Spleen (tissue), 11 donors: Measurements from ENCODE around the gene CCNE1. TPM values are rescaled to one million over a fixed set of nuclear protein-coding genes. Genes with fewer than 3 reads are reported as not detected.

Source experiments
- DNase-seq: peaks from one replicate; pipeline ENCODE4 v3.0.0-alpha.2; 2020
- H3K27ac ChIP-seq, 8 donors: fragments of 200-600 bp; sonication (generic) in 7 of 8; 1 replicate in 4 of 8; 2 replicates in 4 of 8; pipeline versions ENCODE4 v1.5.0 to v1.8.0; 2016 to 2021; ENCODE audit warnings: inconsistent platforms in 4 of 8, mild to moderate bottlenecking in 4 of 8, moderate library complexity in 1 of 8
- H3K27me3 ChIP-seq, 7 donors: fragments of 200-600 bp; sonication (generic) in 6 of 7; replicated peaks in 1 of 7; 1 replicate in 4 of 7; 2 replicates in 3 of 7; pipeline versions ENCODE4 v1.5.0 to v1.8.0; 2016 to 2021; ENCODE audit warnings: inconsistent platforms in 3 of 7, mild to moderate bottlenecking in 1 of 7
- H3K36me3 ChIP-seq, 6 donors: fragments of 200-600 bp; sonication (generic) in 5 of 6; 1 replicate in 4 of 6; 2 replicates in 2 of 6; pipeline versions ENCODE4 v1.5.0 to v1.8.0; 2016 to 2021; ENCODE audit warnings: inconsistent platforms in 2 of 6
- H3K4me1 ChIP-seq, 6 donors: fragments of 200-600 bp; sonication (generic) in 5 of 6; 1 replicate in 3 of 6; 2 replicates in 3 of 6; pipeline versions ENCODE4 v1.5.0 to v1.8.0; 2016 to 2021; ENCODE audit warnings: inconsistent platforms in 3 of 6
- H3K4me3 ChIP-seq, 8 donors: fragments of 200-600 bp; sonication (generic) in 7 of 8; 1 replicate in 4 of 8; 2 replicates in 4 of 8; pipeline versions ENCODE4 v1.5.0 to v1.8.0; 2016 to 2021; ENCODE audit warnings: inconsistent platforms in 4 of 8, mild to moderate bottlenecking in 4 of 8, moderate library complexity in 2 of 8
- H3K9me3 ChIP-seq, 8 donors: fragments of 200-600 bp; sonication (generic) in 7 of 8; 1 replicate in 4 of 8; 2 replicates in 4 of 8; pipeline versions ENCODE4 v1.5.0 to v1.8.0; 2016 to 2021; ENCODE audit warnings: inconsistent platforms in 4 of 8
- POLR2A ChIP-seq, 3 donors: fragments of 450-650 bp; IDR thresholded peaks; one replicate each; pipeline ENCODE4 v1.5.1; 2017; ENCODE audit warnings: antibody characterized with exemption in 3 of 3, mild to moderate bottlenecking in 1 of 3
- POLR2AphosphoS5 ChIP-seq, 3 donors: sonication (generic); formaldehyde crosslinking; IDR thresholded peaks; one replicate each; pipeline ENCODE4 v1.5.1; 2017; ENCODE audit warnings: antibody characterized with exemption in 3 of 3
- WGBS, 5 donors: extraction: QIAGEN DNeasy Blood & Tissue Kit in 3 of 5; methylation state at CpG; one replicate each; pipeline versions ENCODE4 v1.1.5 to v1.1.7; 2013 to 2018; 5-methylcytosine and 5-hydroxymethylcytosine counted together
- intact Hi-C: fragments of 100-400 bp; cut with DNase I; formaldehyde crosslinking; loops from one replicate; pipeline ENCODE4 v1.15.0; 2023; ENCODE audit warnings: low total_unique reads
- polyA plus RNA-seq, 3 donors: library from polyadenylated mRNA; stranded (reverse); fragments of 200-250 nt; gene quantifications; one replicate each; pipeline ENCODE4 v1.2.1, GENCODE V29; 2013
- total RNA-seq, 7 donors: library from RNA; depleted of rRNA in 3 of 7; stranded (reverse); fragments of >200 nt in 3 of 7; fragmentation: NEBNext Ultra II Directional in 4 of 7; extraction: Animal tissue kit (Norgen Biotek cat#: 25700) in 4 of 7; gene quantifications; one replicate each; pipeline versions ENCODE4 v1.1.0 to v1.2.1, GENCODE V29; 2016 to 2021
- TF ChIP-seq, protein P1 (sequence below), 11 experiments: fragments of 200-600 bp in 7 of 11; fragments of 450-650 bp in 4 of 11; sonication (generic) in 4 of 11; IDR thresholded peaks in 8 of 11; conservative IDR thresholded peaks in 3 of 11; 1 replicate in 7 of 11; 2 replicates in 4 of 11; pipeline versions ENCODE4 v1.4.0 to v1.8.0; 2016 to 2021; ENCODE audit warnings: antibody characterized with exemption in 11 of 11, inconsistent platforms in 4 of 11, mild to moderate bottlenecking in 1 of 11
- donor health status: healthy with polysubstance abuse.
- donor health status: DM: no; HTN: no; CAD: no; lungs with moderate emphysema.
- donor health status: DM: no; HTN: no; CAD: no.
- donor health status: Bipolar disorder and iron deficiency.
- donor health status: healthy.
- donor health status: DM: no; HTN: no; CAD: no.
- donor health status: DM: yes; HTN: yes; CAD: no.

Gene CCNE1
- total and polyA plus RNA-seq, 10 donors, result 2.3 to 4.8 (median 3.9) TPM

DNA sequence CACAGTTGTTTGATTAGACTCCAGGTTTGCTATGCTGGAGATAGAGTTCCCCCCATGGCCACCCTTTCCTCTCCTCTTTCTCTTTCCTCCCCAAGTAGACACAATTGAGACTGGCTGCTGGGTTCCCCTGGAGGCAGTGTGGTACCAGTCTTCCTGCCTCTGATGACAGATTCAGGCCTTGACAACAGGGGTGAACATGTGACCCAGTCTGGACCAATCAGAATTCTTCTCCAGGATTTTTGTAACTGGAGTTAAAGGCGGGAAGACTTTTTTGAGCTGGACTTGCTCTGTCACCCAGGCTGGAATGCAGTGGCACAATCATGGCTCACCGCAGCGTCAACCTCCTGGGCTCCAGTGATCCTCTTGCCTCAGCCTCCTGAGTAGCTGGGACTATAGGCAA is 48.7 kb downstream of the CCNE1 start:
- intact Hi-C loops, result no loop called here

DNA sequence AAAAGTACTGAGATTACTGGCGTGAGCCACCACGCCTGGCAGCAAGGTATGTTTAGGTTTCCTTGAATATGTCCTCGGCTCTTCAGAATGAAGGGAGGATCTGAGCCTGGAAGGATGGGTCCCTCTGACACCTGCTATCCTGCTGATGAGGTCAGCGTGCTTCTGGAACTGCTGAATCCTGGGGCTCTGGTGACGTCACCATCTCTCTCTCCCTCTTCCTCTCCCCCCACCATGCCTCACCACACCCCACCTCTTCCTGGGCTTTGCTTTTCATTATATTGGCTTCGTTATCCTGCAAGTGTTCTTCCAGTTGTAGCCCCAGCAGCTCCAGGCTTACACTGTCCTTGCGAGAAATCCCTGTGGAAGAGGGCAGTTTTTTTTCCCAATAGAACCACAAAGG is 49.8 kb downstream of the CCNE1 start:
- DNase-seq, result peak; percentile 29
- no peak overlapping the region for H3K27ac ChIP-seq
- no peak overlapping the region for H3K4me3 ChIP-seq
- TF ChIP-seq POLR2A (IDR thresholded peaks at IDR 0.05), result no peak
- TF ChIP-seq POLR2AphosphoS5 (IDR thresholded peaks at IDR 0.05), result no peak
- TF ChIP-seq, protein P1, sequence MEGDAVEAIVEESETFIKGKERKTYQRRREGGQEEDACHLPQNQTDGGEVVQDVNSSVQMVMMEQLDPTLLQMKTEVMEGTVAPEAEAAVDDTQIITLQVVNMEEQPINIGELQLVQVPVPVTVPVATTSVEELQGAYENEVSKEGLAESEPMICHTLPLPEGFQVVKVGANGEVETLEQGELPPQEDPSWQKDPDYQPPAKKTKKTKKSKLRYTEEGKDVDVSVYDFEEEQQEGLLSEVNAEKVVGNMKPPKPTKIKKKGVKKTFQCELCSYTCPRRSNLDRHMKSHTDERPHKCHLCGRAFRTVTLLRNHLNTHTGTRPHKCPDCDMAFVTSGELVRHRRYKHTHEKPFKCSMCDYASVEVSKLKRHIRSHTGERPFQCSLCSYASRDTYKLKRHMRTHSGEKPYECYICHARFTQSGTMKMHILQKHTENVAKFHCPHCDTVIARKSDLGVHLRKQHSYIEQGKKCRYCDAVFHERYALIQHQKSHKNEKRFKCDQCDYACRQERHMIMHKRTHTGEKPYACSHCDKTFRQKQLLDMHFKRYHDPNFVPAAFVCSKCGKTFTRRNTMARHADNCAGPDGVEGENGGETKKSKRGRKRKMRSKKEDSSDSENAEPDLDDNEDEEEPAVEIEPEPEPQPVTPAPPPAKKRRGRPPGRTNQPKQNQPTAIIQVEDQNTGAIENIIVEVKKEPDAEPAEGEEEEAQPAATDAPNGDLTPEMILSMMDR (IDR thresholded peaks at IDR 0.05 in 8 of 11, conservative IDR thresholded peaks at IDR 0.05 in 3 of 11), result no peak
- H3K9me3 ChIP-seq, result peaks cover 0 to 1% (median 0%) of the 10 kb centered on the region in 8 donors
- no peaks in the 10 kb centered on the region for H3K36me3 ChIP-seq
- H3K4me1 ChIP-seq, result peaks cover 0 to 6% (median 0%) of the 10 kb centered on the region in 6 donors
- intact Hi-C loops, result no loop called here
- WGBS, 5 donors, result 80 to 91% (median 86%) methylated on average over 7 of the region's 7 CpGs
- peaks cover 0 to 44% (median 4%) of the 10 kb centered on the region in 7 donors for H3K27me3 ChIP-seq

More for the DNA sequence above, 48.7 kb downstream of the CCNE1 start:
- H3K4me1 ChIP-seq, result peaks cover 0 to 6% (median 0%) of the 10 kb centered on the region in 6 donors
- H3K27me3 ChIP-seq, result peaks cover 0 to 45% (median 4%) of the 10 kb centered on the region in 7 donors
- no peaks in the 10 kb centered on the region for H3K36me3 ChIP-seq
- TF ChIP-seq POLR2A (IDR thresholded peaks at IDR 0.05) (no peak), POLR2AphosphoS5 (IDR thresholded peaks at IDR 0.05) (no peak)
- TF ChIP-seq, protein P1 (IDR thresholded peaks at IDR 0.05 in 8 of 11, conservative IDR thresholded peaks at IDR 0.05 in 3 of 11), result no peak
- no peaks in the 10 kb centered on the region for H3K9me3 ChIP-seq
- WGBS, 5 donors, result 74 to 91% (median 83%) methylated on average over 3 of the region's 3 CpGs
- H3K27ac ChIP-seq, result no peak overlapping the region
- no peak overlapping the region for H3K4me3 ChIP-seq
- no peak for DNase-seq

DNA sequence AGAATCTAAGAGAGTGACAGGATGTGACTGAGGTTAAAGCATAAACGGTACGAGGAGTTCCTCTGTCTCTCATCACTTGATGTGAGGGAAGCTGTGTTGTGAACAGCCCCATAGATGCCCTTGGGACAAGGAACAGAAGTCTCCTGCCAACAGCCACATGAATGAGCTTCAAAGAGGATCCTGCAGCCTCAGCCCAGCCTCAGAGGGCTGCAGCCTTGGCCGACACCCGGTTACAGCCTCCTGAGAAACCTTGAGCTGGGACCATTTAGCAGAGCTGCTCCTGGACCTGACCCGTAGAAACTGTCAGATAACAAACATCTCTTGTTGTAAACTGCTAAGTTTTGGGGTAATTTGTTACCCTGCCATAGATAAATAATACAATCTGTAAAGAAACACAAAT is 54.2 kb downstream of the CCNE1 start:
- H3K4me1 ChIP-seq, result no peaks in the 10 kb centered on the region
- no peak overlapping the region for H3K4me3 ChIP-seq
- H3K36me3 ChIP-seq, result no peaks in the 10 kb centered on the region
- WGBS, 5 donors, result 42 to 63% (median 58%) methylated on average over 5 of the region's 5 CpGs
- peak; percentile 32 for DNase-seq
- TF ChIP-seq, protein P1 (IDR thresholded peaks at IDR 0.05 in 8 of 11, conservative IDR thresholded peaks at IDR 0.05 in 3 of 11), result no peak
- TF ChIP-seq POLR2AphosphoS5 (IDR thresholded peaks at IDR 0.05) (no peak), POLR2A (IDR thresholded peaks at IDR 0.05) (no peak)
- peaks cover 0 to 24% (median 11%) of the 10 kb centered on the region in 8 donors for H3K9me3 ChIP-seq
- intact Hi-C loops, result no loop called here
- H3K27me3 ChIP-seq, result peaks cover 0 to 37% (median 0%) of the 10 kb centered on the region in 7 donors
- peak overlapping the region in 1 of 8 donors; percentile 30 for H3K27ac ChIP-seq

DNA sequence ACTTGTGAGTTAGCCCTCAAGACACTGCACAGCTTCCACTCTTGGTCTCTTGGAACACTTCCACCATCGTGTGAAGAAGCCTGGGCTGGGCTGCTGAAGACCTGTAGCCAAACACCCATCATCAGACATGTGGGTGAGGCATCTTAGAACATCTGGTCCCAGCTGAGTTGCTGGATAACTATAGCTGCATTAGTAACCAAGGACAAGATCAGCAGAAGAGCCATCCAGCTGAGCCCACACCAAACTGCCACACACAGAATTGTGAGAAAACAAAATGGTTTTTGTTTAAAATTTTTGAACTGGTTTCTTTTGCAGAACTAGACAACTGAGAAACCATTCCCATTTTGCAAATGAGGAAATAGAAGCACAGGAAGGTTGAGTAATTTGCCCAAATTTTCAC is 56.2 kb downstream of the CCNE1 start:
- Histone ChIP-seq H3K4me1 (peaks cover 6 to 18% (median 13%) of the 10 kb centered on the region in 6 donors), H3K27me3 (peaks cover 0 to 37% (median 12%) of the 10 kb centered on the region in 7 donors), H3K27ac (no peak overlapping the region), H3K36me3 (no peaks in the 10 kb centered on the region), H3K9me3 (peaks cover 0 to 24% (median 11%) of the 10 kb centered on the region in 8 donors), H3K4me3 (no peak overlapping the region)
- no peak for DNase-seq
- 84 to 100% (median 93%) methylated on average over 1 of the region's 1 CpG for WGBS, 5 donors
- TF ChIP-seq POLR2AphosphoS5 (IDR thresholded peaks at IDR 0.05) (no peak), POLR2A (IDR thresholded peaks at IDR 0.05) (no peak)
- TF ChIP-seq, protein P1 (IDR thresholded peaks at IDR 0.05 in 8 of 11, conservative IDR thresholded peaks at IDR 0.05 in 3 of 11), result no peak
- intact Hi-C loops, result no loop called here
